Right lung (tissue), 10 donors: ENCODE measurements around the gene OPN1LW. TPM values are rescaled to one million over a fixed set of nuclear protein-coding genes. Genes with fewer than 3 reads are reported as not detected.
A peak's percentile ranks its signal among the peaks of the same experiment; 100 is the strongest.
"Not testable (repeated sequence)": the region's sequence is repeated elsewhere in the genome, so short reads cannot be mapped to it uniquely, and the experiment has no call there.

Experiments used
- DNase-seq, 2 donors: peaks; one replicate each; pipeline ENCODE4 v3.0.0-alpha.2; 2013
- long read RNA-seq, 8 donors: transcript quantifications; one replicate each; lab custom pipeline, GENCODE V29; 2026
- polyA plus RNA-seq, 5 donors: library from polyadenylated mRNA; unstranded; fragments of 120-200 nt; gene quantifications; one replicate each; pipeline versions ENCODE4 v1.2.1 to v1.2.3, GENCODE V29; 2013; ENCODE audit warnings: inconsistent platforms in 1 of 5, low replicate concordance in 1 of 5; ENCODE audit not compliant: insufficient read length in 5 of 5, insufficient read depth in 1 of 5

OPN1LW gene
- polyA plus RNA-seq = not detected
- long read RNA-seq, donor 1 = 0 reads
- long read RNA-seq, donor 2 = 0 reads
- long read RNA-seq, donor 3 = 0 reads
- long read RNA-seq, donor 4 = 0 reads
- long read RNA-seq, donor 5 = 0 reads
- long read RNA-seq, donor 6 = 0 reads
- long read RNA-seq, donor 7 = 0 reads
- long read RNA-seq, donor 8 = 0 reads

- not testable (repeated sequence) for DNase-seq
Measured at GRCh38 chrX:154144010-154144409, at the start of gene OPN1LW. OPN1LW (plus strand) TSS chrX:154144243; CDS start chrX:154144284, 41 bp downstream.

GRCh38 chrX:154094833-154095232 lies 49.2 kb upstream of the OPN1LW start:
- no peak for DNase-seq

- no peak for DNase-seq
Measured at GRCh38 chrX:154096140-154097002, 47.7 kb upstream of the OPN1LW start.

GRCh38 chrX:154097003-154097588 lies 46.9 kb upstream of the OPN1LW start:
- DNase-seq = peak; percentile 61 to 71

- DNase-seq = peak; percentile 88 to 90
Measured at GRCh38 chrX:154097589-154098541, 46.2 kb upstream of the OPN1LW start, which contains the start of gene MECP2. MECP2 (minus strand) TSS chrX:154097717.

GRCh38 chrX:154098551-154098950 lies 45.5 kb upstream of the OPN1LW start:
- no peak for DNase-seq

- DNase-seq = no peak
Measured at GRCh38 chrX:154113729-154114128, 30.3 kb upstream of the OPN1LW start.

GRCh38 chrX:154114652-154115051 lies 29.4 kb upstream of the OPN1LW start:
- DNase-seq = no peak

- DNase-seq = no peak
Measured at GRCh38 chrX:154115071-154115470, 29.0 kb upstream of the OPN1LW start.

- no peak for DNase-seq
Measured at GRCh38 chrX:154115750-154116149, 28.3 kb upstream of the OPN1LW start.

- no peak for DNase-seq
Measured at GRCh38 chrX:154116426-154117211, 27.4 kb upstream of the OPN1LW start.

- no peak for DNase-seq
Measured at GRCh38 chrX:154117566-154117965, 26.5 kb upstream of the OPN1LW start.

GRCh38 chrX:154120567-154120966 lies 23.5 kb upstream of the OPN1LW start:
- no peak for DNase-seq

- DNase-seq = no peak
Measured at GRCh38 chrX:154121207-154121606, 22.8 kb upstream of the OPN1LW start.

- DNase-seq = peak; percentile 20 to 23
Measured at GRCh38 chrX:154121961-154122360, 22.1 kb upstream of the OPN1LW start.

- DNase-seq = no peak
Measured at GRCh38 chrX:154123241-154124219, 20.5 kb upstream of the OPN1LW start.

GRCh38 chrX:154125391-154126040 lies 18.5 kb upstream of the OPN1LW start:
- peak in 1 of 2 donors; percentile 22 for DNase-seq

GRCh38 chrX:154126101-154126500 lies 17.9 kb upstream of the OPN1LW start:
- no peak for DNase-seq

- DNase-seq = no peak
Measured at GRCh38 chrX:154131955-154132354, 12.1 kb upstream of the OPN1LW start.
